Central memory CD8-positive, alpha-beta T cell (primary cell): ENCODE data around the gene STAT6.

Source experiments
- ATAC-seq: fragments of 150-1000 bp; cut with Tn5 transposase; replicated peaks from 2 replicates; pipeline ENCODE4 v1.10.0; 2022; ENCODE audit warnings: mild to moderate bottlenecking, moderate FRiP score, moderate number of reproducible peaks; ENCODE audit not compliant: poor library complexity, severe bottlenecking; ENCODE audit errors: extremely low read depth
- DNase-seq, 2 donors: peaks; one replicate each; pipeline ENCODE4 v3.0.0; 2021; ENCODE audit warnings: low spot score in 2 of 2
- H3K27ac Mint-ChIP-seq: one replicate; pipeline ENCODE4 v1.8.0; 2022; ENCODE audit warnings: low read depth, mild to moderate bottlenecking, moderate library complexity, mixed read lengths
- H3K27me3 Mint-ChIP-seq: one replicate; pipeline ENCODE4 v1.8.0; 2022; ENCODE audit warnings: mixed read lengths
- H3K36me3 Mint-ChIP-seq: one replicate; pipeline ENCODE4 v1.8.0; 2022; ENCODE audit warnings: mild to moderate bottlenecking, moderate library complexity, mixed read lengths; ENCODE audit not compliant: insufficient read depth
- H3K4me1 Mint-ChIP-seq: one replicate; pipeline ENCODE4 v1.8.0; 2022; ENCODE audit warnings: mixed read lengths
- H3K4me3 Mint-ChIP-seq: one replicate; pipeline ENCODE4 v1.8.0; 2022; ENCODE audit warnings: mild to moderate bottlenecking, moderate library complexity, mixed read lengths
- H3K9me3 Mint-ChIP-seq: one replicate; pipeline ENCODE4 v1.8.0; 2022; ENCODE audit warnings: mixed read lengths

The STAT6 gene

GRCh38 chr12:57099047-57099714, 12.0 kb downstream of the STAT6 start:
- DNase-seq (no peak), ATAC-seq (no peak)
- H3K4me3 Mint-ChIP-seq, result no peak overlapping the region
- peaks cover 26% of the 10 kb centered on the region for H3K4me1 Mint-ChIP-seq
- no peaks in the 10 kb centered on the region for H3K27me3 Mint-ChIP-seq
- peaks cover 33% of the 10 kb centered on the region for H3K36me3 Mint-ChIP-seq
- peak overlapping the region; percentile 78 for H3K27ac Mint-ChIP-seq
- no peaks in the 10 kb centered on the region for H3K9me3 Mint-ChIP-seq

- Mint-ChIP-seq H3K27ac (peak overlapping the region; percentile 78), H3K4me3 (no peak overlapping the region), H3K9me3 (no peaks in the 10 kb centered on the region), H3K27me3 (no peaks in the 10 kb centered on the region), H3K4me1 (peaks cover 31% of the 10 kb centered on the region), H3K36me3 (peaks cover 29% of the 10 kb centered on the region)
- DNase-seq, result no peak
- ATAC-seq, result no peak
These were observed 12.6 kb downstream of the STAT6 start for GRCh38 chr12:57098546-57098945.

- peaks cover 26% of the 10 kb centered on the region for H3K36me3 Mint-ChIP-seq
- ATAC-seq (no peak), DNase-seq (no peak)
- H3K27me3 Mint-ChIP-seq, result no peaks in the 10 kb centered on the region
- no peak overlapping the region for H3K27ac Mint-ChIP-seq
- H3K4me3 Mint-ChIP-seq, result no peak overlapping the region
- no peaks in the 10 kb centered on the region for H3K9me3 Mint-ChIP-seq
- H3K4me1 Mint-ChIP-seq, result peaks cover 41% of the 10 kb centered on the region
These were observed 13.7 kb downstream of the STAT6 start for GRCh38 chr12:57097554-57097835.

GRCh38 chr12:57096748-57097553, 14.2 kb downstream of the STAT6 start:
- peaks cover 28% of the 10 kb centered on the region for H3K36me3 Mint-ChIP-seq
- no peaks in the 10 kb centered on the region for H3K9me3 Mint-ChIP-seq
- H3K4me1 Mint-ChIP-seq, result peaks cover 46% of the 10 kb centered on the region

DNA sequence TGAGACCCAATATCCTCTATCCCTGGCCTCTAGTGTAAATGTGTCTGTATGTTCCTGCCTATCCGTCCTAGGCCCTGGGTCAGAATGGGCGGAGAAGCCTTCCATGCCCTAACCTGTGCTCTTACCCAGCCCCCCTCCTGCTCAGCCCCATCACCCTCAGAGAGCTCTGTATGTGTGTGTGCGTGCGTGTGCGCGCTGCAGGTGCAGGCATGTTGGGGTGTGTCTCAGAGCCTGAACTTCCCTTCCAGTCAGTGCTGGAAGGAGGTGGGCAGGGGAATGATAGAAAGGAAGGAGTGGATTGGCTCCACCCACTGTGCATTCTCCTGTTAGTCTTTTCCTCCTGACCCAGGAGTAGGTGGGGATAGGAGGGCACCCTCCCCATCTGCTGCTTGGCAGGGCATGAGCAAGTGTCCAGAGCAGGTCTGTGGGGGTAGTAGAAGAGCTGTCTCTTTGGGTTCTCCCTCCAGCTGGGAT, 15.0 kb downstream of the STAT6 start:
- ATAC-seq, result no peak

More at GRCh38 chr12:57096748-57097553, 14.2 kb downstream of the STAT6 start:
- ATAC-seq (no peak), DNase-seq (no peak)
- Mint-ChIP-seq H3K4me3 (no peak overlapping the region), H3K27ac (no peak overlapping the region), H3K27me3 (no peaks in the 10 kb centered on the region)

GRCh38 chr12:57095440-57095839, 15.7 kb downstream of the STAT6 start:
- Mint-ChIP-seq H3K4me3 (no peak overlapping the region), H3K9me3 (no peaks in the 10 kb centered on the region), H3K27me3 (no peaks in the 10 kb centered on the region), H3K4me1 (peaks cover 56% of the 10 kb centered on the region), H3K27ac (peak overlapping the region; percentile 69), H3K36me3 (peaks cover 22% of the 10 kb centered on the region)
- DNase-seq (no peak), ATAC-seq (no peak)

More for the DNA sequence above, 15.0 kb downstream of the STAT6 start:
- no peak for DNase-seq
- peaks cover 22% of the 10 kb centered on the region for H3K36me3 Mint-ChIP-seq
- no peak overlapping the region for H3K4me3 Mint-ChIP-seq
- no peaks in the 10 kb centered on the region for H3K27me3 Mint-ChIP-seq
- peak overlapping the region; percentile 46 for H3K27ac Mint-ChIP-seq
- H3K4me1 Mint-ChIP-seq, result peaks cover 49% of the 10 kb centered on the region
- H3K9me3 Mint-ChIP-seq, result no peaks in the 10 kb centered on the region

GRCh38 chr12:57094208-57095160, 16.7 kb downstream of the STAT6 start:
- DNase-seq (no peak), ATAC-seq (no peak)
- H3K4me1 Mint-ChIP-seq, result peaks cover 60% of the 10 kb centered on the region
- peak overlapping the region; percentile 79 for H3K27ac Mint-ChIP-seq
- H3K4me3 Mint-ChIP-seq, result peak overlapping the region; percentile 55
- H3K9me3 Mint-ChIP-seq, result no peaks in the 10 kb centered on the region
- no peaks in the 10 kb centered on the region for H3K27me3 Mint-ChIP-seq
- peaks cover 21% of the 10 kb centered on the region for H3K36me3 Mint-ChIP-seq

- Mint-ChIP-seq H3K4me1 (peaks cover 55% of the 10 kb centered on the region), H3K4me3 (peak overlapping the region; percentile 55), H3K27me3 (no peaks in the 10 kb centered on the region), H3K36me3 (peaks cover 15% of the 10 kb centered on the region), H3K9me3 (no peaks in the 10 kb centered on the region), H3K27ac (peak overlapping the region; percentile 79)
- peak; percentile 44 for ATAC-seq
- DNase-seq, result no peak
These were observed 17.6 kb downstream of the STAT6 start for GRCh38 chr12:57093415-57094207.

DNA sequence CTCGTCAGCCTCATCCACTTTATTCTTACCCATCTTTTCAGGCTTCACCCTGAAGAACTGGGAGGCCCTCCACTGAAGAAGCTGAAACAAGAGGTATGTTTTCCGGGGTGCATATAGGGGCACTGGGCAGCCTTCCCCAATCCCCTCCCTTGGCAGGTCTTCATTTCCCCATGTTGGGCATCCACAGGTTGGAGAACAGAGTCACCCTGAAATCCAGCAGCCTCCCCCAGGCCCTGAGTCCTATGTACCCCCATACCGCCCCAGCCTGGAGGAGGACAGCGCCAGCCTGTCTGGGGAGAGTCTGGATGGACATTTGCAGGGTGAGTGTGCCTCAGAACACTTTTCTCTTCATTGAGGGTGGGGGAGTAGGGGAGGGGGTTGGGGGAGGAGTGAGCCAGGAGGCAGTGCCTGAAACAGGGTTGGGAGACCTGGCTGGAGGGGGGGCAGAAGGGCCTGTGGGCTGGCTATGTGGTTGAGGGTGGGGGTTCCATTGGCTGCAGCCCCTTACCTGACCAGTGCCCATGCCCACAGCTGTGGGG, 18.2 kb downstream of the STAT6 start:
- no peak overlapping the region for H3K4me3 Mint-ChIP-seq
- DNase-seq (no peak), ATAC-seq (no peak)
- H3K36me3 Mint-ChIP-seq, result peaks cover 17% of the 10 kb centered on the region
- no peaks in the 10 kb centered on the region for H3K27me3 Mint-ChIP-seq
- H3K9me3 Mint-ChIP-seq, result no peaks in the 10 kb centered on the region
- peak overlapping the region; percentile 35 for H3K27ac Mint-ChIP-seq
- peaks cover 60% of the 10 kb centered on the region for H3K4me1 Mint-ChIP-seq

GRCh38 chr12:57092529-57092862, 18.7 kb downstream of the STAT6 start:
- Mint-ChIP-seq H3K4me1 (peaks cover 65% of the 10 kb centered on the region), H3K9me3 (no peaks in the 10 kb centered on the region), H3K27me3 (no peaks in the 10 kb centered on the region), H3K4me3 (no peak overlapping the region), H3K36me3 (peaks cover 17% of the 10 kb centered on the region), H3K27ac (peak overlapping the region; percentile 35)
- DNase-seq (no peak), ATAC-seq (no peak)

GRCh38 chr12:57091638-57092528, 19.3 kb downstream of the STAT6 start:
- peaks cover 17% of the 10 kb centered on the region for H3K36me3 Mint-ChIP-seq
- H3K27me3 Mint-ChIP-seq, result no peaks in the 10 kb centered on the region
- peaks cover 64% of the 10 kb centered on the region for H3K4me1 Mint-ChIP-seq
- DNase-seq, result no peak
- ATAC-seq, result no peak
- H3K4me3 Mint-ChIP-seq, result no peak overlapping the region
- H3K9me3 Mint-ChIP-seq, result no peaks in the 10 kb centered on the region
- peak overlapping the region; percentile 84 for H3K27ac Mint-ChIP-seq
